WTC11 (cell line): Measurements from ENCODE around the gene IPCEF1. TPM values are rescaled to one million over a fixed set of nuclear protein-coding genes. Genes with fewer than 3 reads are reported as not detected.

ENCODE experiments used
- ATAC-seq: fragments of 200-7000 bp; cut with Tn5 transposase; 2 replicates; pipeline ENCODE4 v1.10.0; 2021; ENCODE audit warnings: mild to moderate bottlenecking, moderate library complexity
- CTCF ChIA-PET: fragments of 300-600 bp; sonication (Branson Sonifier 250); formaldehyde crosslinking; loops from one replicate; lab custom pipeline; 2021; ENCODE audit warnings: antibody characterized with exemption; lab: Charles Lee
- POLR2A ChIA-PET: fragments of 350-600 bp; sonication (Branson Sonifier 250); formaldehyde crosslinking; loops from one replicate; lab custom pipeline; 2021; ENCODE audit warnings: antibody characterized with exemption; lab: Charles Lee
- DNase-seq: peaks from one replicate; pipeline ENCODE4 v3.0.0; 2021; ENCODE audit warnings: low spot score
- H3K27ac Mint-ChIP-seq: 2 replicates; pipeline ENCODE4 v1.8.0; 2021; ENCODE audit warnings: mixed read lengths
- H3K27me3 Mint-ChIP-seq: 2 replicates; pipeline ENCODE4 v1.8.0; 2021; ENCODE audit warnings: low read depth, mild to moderate bottlenecking, moderate library complexity, mixed read lengths
- H3K36me3 Mint-ChIP-seq: 2 replicates; pipeline ENCODE4 v1.8.0; 2021; ENCODE audit warnings: mixed read lengths
- H3K4me1 Mint-ChIP-seq: 2 replicates; pipeline ENCODE4 v1.8.0; 2022; ENCODE audit warnings: mixed read lengths
- H3K4me3 Mint-ChIP-seq: 2 replicates; pipeline ENCODE4 v1.8.0; 2021; ENCODE audit warnings: mild to moderate bottlenecking, moderate library complexity, mixed read lengths
- H3K9me3 Mint-ChIP-seq: 2 replicates; pipeline ENCODE4 v1.8.0; 2021; ENCODE audit warnings: mixed read lengths
- ARID4B ChIP-seq: sonication (generic); formaldehyde crosslinking; IDR thresholded peaks from 2 replicates; pipeline ENCODE4 v1.8.0; 2023; ENCODE audit warnings: missing genetic modification reagents, mild to moderate bottlenecking, borderline replicate concordance
- ATF3 ChIP-seq: sonication (generic); formaldehyde crosslinking; conservative IDR thresholded peaks from 2 replicates; pipeline ENCODE4 v1.8.1; 2022; ENCODE audit warnings: mild to moderate bottlenecking, missing genetic modification reagents
- ATF6 ChIP-seq: sonication (generic); formaldehyde crosslinking; IDR thresholded peaks from 2 replicates; pipeline ENCODE4 v1.8.1; 2023; ENCODE audit warnings: mild to moderate bottlenecking, missing genetic modification reagents
- CDX4 ChIP-seq: fragments of 250-450 bp; sonication (Bioruptor Pico); IDR thresholded peaks from 2 replicates; pipeline ENCODE4 v1.9.0; 2021; ENCODE audit warnings: moderate library complexity, mild to moderate bottlenecking, inconsistent platforms, borderline replicate concordance
- E2F1 ChIP-seq: sonication (generic); formaldehyde crosslinking; IDR thresholded peaks from 2 replicates; pipeline ENCODE4 v1.8.0; 2022; ENCODE audit warnings: mild to moderate bottlenecking, missing genetic modification reagents
- E2F4 ChIP-seq: sonication (generic); formaldehyde crosslinking; IDR thresholded peaks from 2 replicates; pipeline ENCODE4 v1.8.1; 2022; ENCODE audit warnings: low read depth, mild to moderate bottlenecking, moderate library complexity, missing genetic modification reagents, borderline replicate concordance
- FOXJ3 ChIP-seq: sonication (generic); formaldehyde crosslinking; IDR thresholded peaks from 2 replicates; pipeline ENCODE4 v1.9.0; 2021; ENCODE audit warnings: missing genetic modification reagents, mild to moderate bottlenecking, borderline replicate concordance
- HMGXB4 ChIP-seq: sonication (generic); formaldehyde crosslinking; IDR thresholded peaks from 2 replicates; pipeline ENCODE4 v1.8.1; 2023; ENCODE audit warnings: mild to moderate bottlenecking, moderate library complexity, missing genetic modification reagents
- MAX ChIP-seq: sonication (generic); formaldehyde crosslinking; IDR thresholded peaks from 2 replicates; pipeline ENCODE4 v1.8.0; 2022; ENCODE audit warnings: mild to moderate bottlenecking, missing genetic modification reagents
- NFE2L1 ChIP-seq: sonication (generic); formaldehyde crosslinking; IDR thresholded peaks from 2 replicates; pipeline ENCODE4 v1.8.1; 2023; ENCODE audit warnings: missing genetic modification reagents
- PRDM15 ChIP-seq: sonication (generic); formaldehyde crosslinking; IDR thresholded peaks from 2 replicates; pipeline ENCODE4 v1.8.0; 2022; ENCODE audit warnings: missing genetic modification reagents
- SMAD4 ChIP-seq: sonication (generic); formaldehyde crosslinking; IDR thresholded peaks from 2 replicates; pipeline ENCODE4 v1.8.0; 2022; ENCODE audit warnings: mild to moderate bottlenecking, missing genetic modification reagents
- TP53 ChIP-seq: sonication (generic); formaldehyde crosslinking; IDR thresholded peaks from 2 replicates; pipeline ENCODE4 v1.8.1; 2023; ENCODE audit warnings: mild to moderate bottlenecking, missing genetic modification reagents
- ZMAT4 ChIP-seq: fragments of 250-450 bp; sonication (Bioruptor Pico); IDR thresholded peaks from 2 replicates; pipeline ENCODE4 v1.9.0; 2021; ENCODE audit warnings: mild to moderate bottlenecking
- ZNF219 ChIP-seq: sonication (generic); formaldehyde crosslinking; IDR thresholded peaks from 2 replicates; pipeline ENCODE4 v1.8.0; 2023; ENCODE audit warnings: missing genetic modification reagents, mild to moderate bottlenecking, borderline replicate concordance
- ZNF671 ChIP-seq: fragments of 250-450 bp; sonication (Bioruptor Pico); IDR thresholded peaks from 2 replicates; pipeline ENCODE4 v1.8.0; 2021; ENCODE audit warnings: mild to moderate bottlenecking
- total RNA-seq: library from RNA; stranded (reverse); gene quantifications from 3 replicates; pipeline ENCODE4 v1.2.3, GENCODE V29; 2021

IPCEF1 gene
- total RNA-seq, 1 experiment from 2014 or later = 1.3 TPM

- TF ChIP-seq PRDM15 = no peak
- no peak for TF ChIP-seq NFE2L1
- no peak for TF ChIP-seq FOXJ3 (CRISPR knock-in tag)
- TF ChIP-seq ATF3 (CRISPR knock-in tag) = no peak
These were observed 72.2 kb downstream of the IPCEF1 start (continued) for GRCh38 chr6:154284313-154284853.

- peaks cover 6% of the 10 kb centered on the region for H3K4me1 Mint-ChIP-seq
- H3K27ac Mint-ChIP-seq = no peak overlapping the region
- no peak for DNase-seq
- H3K27me3 Mint-ChIP-seq = no peaks in the 10 kb centered on the region
- POLR2A ChIA-PET = no interaction called here
- peaks cover 2% of the 10 kb centered on the region; the same call in 1 of the 2 replicates for H3K36me3 Mint-ChIP-seq
- CTCF ChIA-PET = no interaction called here
- peaks cover 8% of the 10 kb centered on the region for H3K9me3 Mint-ChIP-seq
- H3K4me3 Mint-ChIP-seq = no peak overlapping the region
- TF ChIP-seq ZMAT4 (CRISPR knock-in tag) (no peak), ATF6 (CRISPR knock-in tag) (no peak), TP53 (CRISPR knock-in tag) (no peak)
- TF ChIP-seq, all 79 proteins: peak for 0
- no peak for ATAC-seq
These were observed 76.1 kb downstream of the IPCEF1 start for GRCh38 chr6:154280521-154280920.

GRCh38 chr6:154277629-154278017 is 79.0 kb downstream of the IPCEF1 start:
- ChIA-PET CTCF (interaction anchor here (0.6 to 2.0 kb wide), 6 partner anchors 9 to 231 kb away, joined by 3 to 6 read pairs (median 3); no protein-coding TSS in a partner anchor), POLR2A (interaction anchor here (0.7 kb wide), 1 partner anchor 182 kb away, joined by 3 read pairs; no protein-coding TSS in a partner anchor)
- H3K9me3 Mint-ChIP-seq = peaks cover 7% of the 10 kb centered on the region
- H3K4me1 Mint-ChIP-seq = peaks cover 6% of the 10 kb centered on the region
- no peak for ATAC-seq
- no peak overlapping the region for H3K27ac Mint-ChIP-seq
- H3K4me3 Mint-ChIP-seq = no peak overlapping the region
- no peaks in the 10 kb centered on the region for H3K27me3 Mint-ChIP-seq
- DNase-seq = no peak
- H3K36me3 Mint-ChIP-seq = peaks cover 1% of the 10 kb centered on the region; the same call in 1 of the 2 replicates
- TF ChIP-seq ZNF219 (CRISPR knock-in tag) (no peak), E2F4 (CRISPR knock-in tag) (no peak), HMGXB4 (CRISPR knock-in tag) (no peak), E2F1 (no peak), MAX (CRISPR knock-in tag) (no peak), CDX4 (CRISPR knock-in tag) (no peak), ARID4B (CRISPR knock-in tag) (no peak), ZNF671 (CRISPR knock-in tag) (no peak), SMAD4 (CRISPR knock-in tag) (no peak)
